GM19025 (cell line): Measurements from ENCODE around the gene KLF6.
A peak's percentile ranks its signal among the peaks of the same experiment; 100 is the strongest.
"Not testable (repeated sequence)": the region's sequence is repeated elsewhere in the genome, so short reads cannot be mapped to it uniquely, and the experiment has no call there.

Experiments used
- ATAC-seq: cut with Tn5 transposase; IDR thresholded peaks from one replicate; pipeline ENCODE4 v1.9.1; 2021; ENCODE audit warnings: mild to moderate bottlenecking, low read depth, moderate library complexity; ENCODE audit not compliant: unreplicated experiment

KLF6 gene

DNA sequence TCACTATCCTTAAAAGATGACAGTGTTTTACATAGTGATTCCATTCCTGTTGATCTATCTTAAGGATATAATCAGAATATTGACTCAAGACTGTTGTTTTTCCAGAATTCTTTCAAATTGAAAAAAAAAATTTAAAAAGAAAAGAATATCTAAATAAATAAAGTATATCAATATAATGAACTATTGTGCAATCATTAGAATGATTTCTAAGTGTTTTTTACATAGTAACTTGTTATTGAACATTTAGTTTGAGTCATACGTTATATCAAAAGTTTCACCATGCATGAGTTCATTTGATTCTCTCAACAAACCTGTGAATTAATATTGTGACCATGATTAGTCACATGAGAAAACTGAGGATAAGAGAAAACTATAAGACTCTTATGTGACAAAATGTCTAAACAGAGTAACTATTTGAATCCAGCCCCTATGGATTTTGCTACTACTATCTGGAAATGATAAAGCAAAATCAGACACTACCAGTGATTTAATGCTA lies 46.1 kb downstream of the KLF6 start:
- no peak for ATAC-seq

DNA sequence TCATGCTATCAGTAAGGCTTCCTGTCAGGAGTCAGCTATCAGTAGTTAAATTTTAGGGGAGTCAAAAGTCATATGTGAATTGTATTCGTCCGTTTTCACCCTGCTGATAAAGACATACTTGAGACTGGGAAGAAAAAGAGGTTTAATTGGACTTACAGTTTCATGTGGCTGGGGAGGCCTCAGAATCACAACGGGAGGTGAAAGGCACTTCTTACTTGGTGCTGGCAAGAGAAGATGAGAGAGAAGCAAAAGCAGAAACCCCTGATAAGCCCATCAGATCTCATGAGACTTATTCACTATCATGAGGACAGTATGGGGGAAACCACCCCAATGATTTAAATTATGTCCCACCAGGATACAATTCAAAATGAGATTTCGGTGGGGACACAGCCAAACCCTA lies 47.1 kb downstream of the KLF6 start:
- ATAC-seq, result no peak

DNA sequence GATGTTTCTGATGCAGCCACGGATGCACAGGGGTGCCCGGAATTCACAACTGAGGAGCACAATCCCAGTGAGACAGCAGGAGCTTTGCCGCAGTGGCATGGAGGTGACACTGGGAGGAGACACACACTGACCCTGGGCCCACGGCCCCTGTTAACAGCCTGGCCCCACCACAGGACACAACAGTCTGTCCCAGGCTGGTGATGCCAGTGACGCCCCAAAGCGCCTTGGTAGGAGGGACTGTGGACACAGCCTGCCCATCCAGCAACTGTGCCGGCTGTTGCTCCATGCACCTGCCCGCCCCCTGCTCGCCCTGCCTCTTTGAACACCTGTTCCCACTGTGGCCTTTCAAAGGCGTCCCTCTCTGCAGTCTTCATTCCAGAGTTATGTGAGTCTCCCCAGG lies 49.8 kb downstream of the KLF6 start:
- ATAC-seq, result no peak

DNA sequence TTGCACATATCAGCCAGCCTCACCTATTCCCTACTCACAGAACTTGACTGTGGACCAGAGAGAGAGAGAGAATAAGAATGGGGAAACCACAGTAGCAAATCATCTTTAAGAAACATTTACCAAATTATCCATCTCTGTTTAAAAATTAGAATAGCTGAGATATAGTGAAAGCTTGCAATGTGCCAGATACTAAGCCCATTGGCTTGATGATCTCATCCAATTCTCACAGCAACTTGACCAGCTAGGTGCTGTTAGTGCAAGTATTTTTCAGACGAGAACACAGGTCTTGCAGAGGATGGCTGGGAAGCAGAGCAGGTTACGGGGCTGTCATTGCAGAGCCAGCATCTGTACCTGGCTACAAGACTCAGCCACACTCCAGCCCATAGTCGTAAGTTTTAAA lies 50.9 kb downstream of the KLF6 start:
- peak; percentile 52 for ATAC-seq

GRCh38 chr10:3732183-3732582 lies 52.8 kb downstream of the KLF6 start:
- ATAC-seq, result not testable (repeated sequence)

DNA sequence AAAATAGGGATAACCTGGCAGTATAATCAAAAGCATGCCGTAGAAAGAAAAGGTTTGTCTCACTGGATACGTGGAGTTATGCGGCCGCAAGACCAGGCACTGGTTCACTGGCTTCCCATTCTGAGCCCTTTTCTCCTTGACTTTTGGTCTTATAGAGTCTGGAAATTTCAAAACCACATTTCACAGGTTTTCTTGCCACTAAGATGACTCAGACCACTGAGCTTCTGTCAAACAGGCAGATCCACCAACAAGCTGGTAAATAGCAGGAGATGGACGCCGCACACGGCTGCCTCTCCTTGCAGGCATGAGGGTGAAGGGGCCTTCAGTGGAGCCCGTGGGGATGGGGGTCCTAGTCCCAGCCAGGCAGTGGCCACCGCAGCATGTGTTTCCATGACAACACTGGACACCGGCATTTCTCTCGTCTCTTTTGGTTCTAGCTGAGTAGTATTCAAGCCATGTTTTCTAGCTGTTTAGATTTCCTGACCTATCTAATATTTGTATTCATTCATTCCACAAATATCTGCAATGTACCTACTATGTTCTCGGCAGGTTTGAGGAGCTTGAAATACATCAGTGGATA lies 55.5 kb downstream of the KLF6 start:
- ATAC-seq, result no peak

DNA sequence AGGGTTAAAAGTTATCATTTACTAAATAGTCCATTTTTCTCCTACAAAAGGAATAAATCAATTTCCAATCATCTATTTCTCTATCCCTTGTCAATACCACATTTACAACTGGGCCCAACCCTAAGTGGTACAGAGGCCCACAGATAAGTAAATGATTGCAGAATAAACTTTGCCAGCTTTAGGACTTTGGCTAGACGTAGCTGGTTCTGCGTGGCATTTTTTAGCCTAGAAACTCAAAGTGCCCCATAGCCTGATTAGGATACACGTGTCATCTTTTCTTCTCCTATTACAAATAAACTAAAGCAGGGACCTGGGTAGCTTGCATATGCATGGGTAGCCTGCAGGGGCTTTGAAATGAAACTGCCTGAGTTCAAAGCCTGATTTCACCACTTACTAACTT lies 56.4 kb downstream of the KLF6 start:
- ATAC-seq, result no peak

DNA sequence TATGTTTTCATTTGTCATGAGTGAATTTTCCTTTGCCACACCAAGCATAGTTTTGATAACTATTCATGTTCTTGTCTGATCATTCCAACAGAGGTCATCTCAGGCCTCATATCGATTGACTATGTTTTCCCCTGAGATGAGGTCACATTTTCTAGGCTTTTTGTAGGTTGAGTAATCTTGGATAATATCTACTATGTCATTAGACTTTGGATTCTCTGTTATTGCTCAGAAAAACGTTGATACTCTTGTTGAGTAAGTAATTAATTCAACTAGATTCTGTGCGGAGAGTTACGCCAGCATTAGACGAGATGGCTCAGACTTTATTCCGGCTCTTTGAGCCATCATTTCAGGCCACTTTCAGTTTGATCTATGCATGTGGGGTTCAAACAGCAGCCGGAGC lies 57.7 kb downstream of the KLF6 start:
- no peak for ATAC-seq
